Fibroblast of lung (primary cell): ENCODE data around the gene BTRC. TPM values are rescaled to one million over a fixed set of nuclear protein-coding genes. Genes with fewer than 3 reads are reported as not detected.

Source experiments
- DNase-seq, 2 donors: peaks; one replicate each; pipeline versions ENCODE4 v3.0.0 to v3.0.0-alpha.2; 2010; ENCODE audit warnings: low read depth in 2 of 2
- H2AFZ ChIP-seq: 2 replicates; pipeline ENCODE4 v1.5.1; 2012; ENCODE audit warnings: low read length, control low read depth, inconsistent platforms
- H3K27ac ChIP-seq: 2 replicates; pipeline ENCODE4 v1.5.1; 2011; ENCODE audit warnings: low read length, control low read depth; ENCODE audit not compliant: insufficient read depth
- H3K27me3 ChIP-seq: 2 replicates; pipeline ENCODE4 v1.5.1; 2011; ENCODE audit warnings: mild to moderate bottlenecking, low read length; ENCODE audit not compliant: control insufficient read depth, insufficient read depth
- H3K36me3 ChIP-seq: 2 replicates; pipeline ENCODE4 v1.5.1; 2011; ENCODE audit warnings: low read length; ENCODE audit not compliant: control insufficient read depth, insufficient read depth
- H3K4me1 ChIP-seq: 2 replicates; pipeline ENCODE4 v1.5.1; 2011; ENCODE audit warnings: low read length; ENCODE audit not compliant: control insufficient read depth, insufficient read depth; ENCODE audit errors: extremely low read depth
- H3K4me2 ChIP-seq: 2 replicates; pipeline ENCODE4 v1.5.1; 2011; ENCODE audit warnings: low read length, control low read depth; ENCODE audit not compliant: insufficient read depth; ENCODE audit errors: extremely low read depth
- H3K4me3 ChIP-seq, 4 experiments: fragments of 200-600 bp in 1 of 4; sonication (generic) in 1 of 4; replicated peaks in 1 of 4; 2 replicates each; pipeline ENCODE4 v1.5.1; 2011 to 2016; ENCODE audit warnings: low read length in 4 of 4, low read depth in 3 of 4, mild to moderate bottlenecking in 3 of 4, control low read depth in 2 of 4, inconsistent platforms in 1 of 4, mixed read lengths in 1 of 4; ENCODE audit not compliant: insufficient read depth in 1 of 4; ENCODE audit errors: control extremely low read depth in 1 of 4
- H3K79me2 ChIP-seq: 2 replicates; pipeline ENCODE4 v1.5.1; 2012; ENCODE audit warnings: mild to moderate bottlenecking, low read length, inconsistent platforms; ENCODE audit not compliant: control insufficient read depth, insufficient read depth
- H3K9ac ChIP-seq: 2 replicates; pipeline ENCODE4 v1.5.1; 2011; ENCODE audit warnings: mild to moderate bottlenecking, low read length, control low read depth; ENCODE audit not compliant: insufficient read depth
- H3K9me3 ChIP-seq: 2 replicates; pipeline ENCODE4 v1.5.1; 2012; ENCODE audit warnings: low read depth, low read length; ENCODE audit not compliant: control insufficient read depth, insufficient read depth
- H4K20me1 ChIP-seq: 2 replicates; pipeline ENCODE4 v1.5.1; 2011; ENCODE audit warnings: low read length; ENCODE audit not compliant: control insufficient read depth, insufficient read depth; ENCODE audit errors: extremely low read depth
- EZH2 ChIP-seq: IDR thresholded peaks from 2 replicates; pipeline ENCODE4 v1.5.1; 2012; ENCODE audit warnings: low read length, control low read depth, mild to moderate bottlenecking; ENCODE audit errors: missing control alignments
- polyA plus RNA-seq, 2 donors: library from polyadenylated mRNA; depleted of rRNA in 1 of 2; stranded (reverse) in 1 of 2; unstranded in 1 of 2; fragments of >200 nt; gene quantifications; 2 replicates each; pipeline ENCODE4 v1.2.1, GENCODE V29; 2011 to 2012; ENCODE audit warnings: missing spikeins in 1 of 2
- total RNA-seq: library from RNA; depleted of rRNA; stranded (reverse); fragments of >200 nt; gene quantifications from 2 replicates; pipeline ENCODE4 v1.2.1, GENCODE V29; 2014
- TF ChIP-seq, protein P1 (sequence below), 2 donors: IDR thresholded peaks in 1 of 2; conservative IDR thresholded peaks in 1 of 2; 1 replicate in 1 of 2; 2 replicates in 1 of 2; pipeline ENCODE4 v1.5.1; 2011 to 2012; ENCODE audit warnings: low read length in 2 of 2, control low read depth in 1 of 2, inconsistent platforms in 1 of 2, low read depth in 1 of 2, mild to moderate bottlenecking in 1 of 2

The BTRC gene
- total and polyA plus RNA-seq, 2 donors (not counting 1 experiment from before 2014, with no cell fraction given): 9.2 to 10.9 TPM

DNA sequence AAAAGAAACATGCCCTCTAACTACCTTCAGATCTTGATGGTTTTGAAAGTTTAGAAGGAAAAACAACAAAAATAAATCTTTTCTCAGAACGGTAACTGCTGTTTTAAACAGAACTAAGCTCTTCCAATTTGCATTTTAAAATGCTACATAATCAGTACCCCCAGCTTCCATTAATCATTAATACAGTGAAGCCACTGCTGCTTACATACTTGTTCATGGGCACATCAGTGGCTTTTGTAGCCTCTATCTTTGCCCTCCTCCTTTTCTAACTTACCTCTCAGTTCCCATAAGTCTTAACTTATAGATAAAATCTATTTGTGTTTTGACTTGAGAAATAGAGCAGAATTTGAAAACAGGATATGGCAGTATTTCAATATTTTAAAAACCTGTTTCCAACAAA, 125.0 kb downstream of the BTRC start:
- H4K20me1 ChIP-seq: no peaks in the 10 kb centered on the region
- no peak overlapping the region for H3K4me2 ChIP-seq
- no peak overlapping the region for H3K4me3 ChIP-seq
- no peak overlapping the region for H3K9ac ChIP-seq
- H2AFZ ChIP-seq: no peak overlapping the region
- TF ChIP-seq EZH2: no peak
- TF ChIP-seq, protein P1, sequence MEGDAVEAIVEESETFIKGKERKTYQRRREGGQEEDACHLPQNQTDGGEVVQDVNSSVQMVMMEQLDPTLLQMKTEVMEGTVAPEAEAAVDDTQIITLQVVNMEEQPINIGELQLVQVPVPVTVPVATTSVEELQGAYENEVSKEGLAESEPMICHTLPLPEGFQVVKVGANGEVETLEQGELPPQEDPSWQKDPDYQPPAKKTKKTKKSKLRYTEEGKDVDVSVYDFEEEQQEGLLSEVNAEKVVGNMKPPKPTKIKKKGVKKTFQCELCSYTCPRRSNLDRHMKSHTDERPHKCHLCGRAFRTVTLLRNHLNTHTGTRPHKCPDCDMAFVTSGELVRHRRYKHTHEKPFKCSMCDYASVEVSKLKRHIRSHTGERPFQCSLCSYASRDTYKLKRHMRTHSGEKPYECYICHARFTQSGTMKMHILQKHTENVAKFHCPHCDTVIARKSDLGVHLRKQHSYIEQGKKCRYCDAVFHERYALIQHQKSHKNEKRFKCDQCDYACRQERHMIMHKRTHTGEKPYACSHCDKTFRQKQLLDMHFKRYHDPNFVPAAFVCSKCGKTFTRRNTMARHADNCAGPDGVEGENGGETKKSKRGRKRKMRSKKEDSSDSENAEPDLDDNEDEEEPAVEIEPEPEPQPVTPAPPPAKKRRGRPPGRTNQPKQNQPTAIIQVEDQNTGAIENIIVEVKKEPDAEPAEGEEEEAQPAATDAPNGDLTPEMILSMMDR (conservative IDR thresholded peaks at IDR 0.05 in 1 of 2, IDR thresholded peaks at IDR 0.05 in 1 of 2; ENCODE audit: low read depth in 1 of 2, low read length in 2 of 2): no peak
- no peaks in the 10 kb centered on the region for H3K9me3 ChIP-seq
- H3K4me1 ChIP-seq: no peaks in the 10 kb centered on the region
- H3K27me3 ChIP-seq: no peaks in the 10 kb centered on the region
- no peak overlapping the region for H3K27ac ChIP-seq
- no peaks in the 10 kb centered on the region for H3K79me2 ChIP-seq
- no peaks in the 10 kb centered on the region for H3K36me3 ChIP-seq
- no peak for DNase-seq

- TF ChIP-seq EZH2: no peak
- TF ChIP-seq, protein P1 (conservative IDR thresholded peaks at IDR 0.05 in 1 of 2, IDR thresholded peaks at IDR 0.05 in 1 of 2; ENCODE audit: low read depth in 1 of 2, low read length in 2 of 2): no peak
- Histone ChIP-seq H3K27me3 (no peaks in the 10 kb centered on the region), H3K4me2 (no peak overlapping the region), H4K20me1 (no peaks in the 10 kb centered on the region), H3K9ac (no peak overlapping the region), H3K4me3 (no peak overlapping the region), H3K9me3 (no peaks in the 10 kb centered on the region), H3K79me2 (no peaks in the 10 kb centered on the region), H3K4me1 (no peaks in the 10 kb centered on the region), H2AFZ (no peak overlapping the region), H3K27ac (no peak overlapping the region), H3K36me3 (no peaks in the 10 kb centered on the region)
- no peak for DNase-seq
Observed at GRCh38 chr10:101481256-101481655, 127.3 kb downstream of the BTRC start.

- no peak for DNase-seq
- Histone ChIP-seq H3K79me2 (no peaks in the 10 kb centered on the region), H2AFZ (no peak overlapping the region), H3K9me3 (no peaks in the 10 kb centered on the region), H3K4me3 (no peak overlapping the region), H3K4me2 (no peak overlapping the region), H3K27ac (no peak overlapping the region), H4K20me1 (no peaks in the 10 kb centered on the region), H3K36me3 (no peaks in the 10 kb centered on the region), H3K9ac (no peak overlapping the region), H3K27me3 (no peaks in the 10 kb centered on the region), H3K4me1 (no peaks in the 10 kb centered on the region)
- TF ChIP-seq, protein P1 (conservative IDR thresholded peaks at IDR 0.05 in 1 of 2, IDR thresholded peaks at IDR 0.05 in 1 of 2; ENCODE audit: low read depth in 1 of 2, low read length in 2 of 2): no peak
- TF ChIP-seq EZH2: no peak
Observed at GRCh38 chr10:101482568-101482967, 128.6 kb downstream of the BTRC start.
